Skin epidermis (tissue), 12 donors: ENCODE measurements around the gene FARS2.
"Not testable (repeated sequence)": the region's sequence is repeated elsewhere in the genome, so short reads cannot be mapped to it uniquely, and the experiment has no call there.

Experiments
- H3K27ac ChIP-seq, 21 experiments: fragments of 200-600 bp; sonication (generic) in 11 of 21; one replicate each; pipeline ENCODE4 v1.5.0; 2020; ENCODE audit warnings: mild to moderate bottlenecking in 3 of 21, inconsistent platforms in 2 of 21, moderate library complexity in 2 of 21
- H3K4me3 ChIP-seq, 7 experiments: fragments of 200-600 bp; sonication (generic) in 2 of 7; one replicate each; pipeline ENCODE4 v1.5.0; 2020; ENCODE audit warnings: inconsistent platforms in 2 of 7, mild to moderate bottlenecking in 2 of 7, moderate library complexity in 1 of 7

FARS2 gene

GRCh38 chr6:5541751-5542432, 280.6 kb downstream of the FARS2 start:
- Histone ChIP-seq H3K4me3 (no peak overlapping the region), H3K27ac (no peak overlapping the region)

GRCh38 chr6:5547556-5547955, 286.2 kb downstream of the FARS2 start:
- H3K4me3 ChIP-seq, result no peak overlapping the region

GRCh38 chr6:5550631-5551030, 289.3 kb downstream of the FARS2 start:
- Histone ChIP-seq H3K4me3 (no peak overlapping the region), H3K27ac (no peak overlapping the region)

More at GRCh38 chr6:5547556-5547955, 286.2 kb downstream of the FARS2 start:
- H3K27ac ChIP-seq, result no peak overlapping the region

- Histone ChIP-seq H3K27ac (no peak overlapping the region), H3K4me3 (no peak overlapping the region)
These were observed 290.9 kb downstream of the FARS2 start for GRCh38 chr6:5552243-5552642.

- Histone ChIP-seq H3K27ac (no peak overlapping the region), H3K4me3 (no peak overlapping the region)
These were observed 292.5 kb downstream of the FARS2 start for GRCh38 chr6:5553767-5554166.

GRCh38 chr6:5554226-5554625, 292.9 kb downstream of the FARS2 start:
- Histone ChIP-seq H3K27ac (no peak overlapping the region), H3K4me3 (no peak overlapping the region)

GRCh38 chr6:5556011-5556410, 294.7 kb downstream of the FARS2 start:
- Histone ChIP-seq H3K27ac (no peak overlapping the region), H3K4me3 (no peak overlapping the region)

GRCh38 chr6:5557506-5557905, 296.2 kb downstream of the FARS2 start:
- no peak overlapping the region for H3K4me3 ChIP-seq
- H3K27ac ChIP-seq, result no peak overlapping the region

GRCh38 chr6:5559651-5560050, 298.3 kb downstream of the FARS2 start:
- Histone ChIP-seq H3K27ac (no peak overlapping the region), H3K4me3 (no peak overlapping the region)

DNA sequence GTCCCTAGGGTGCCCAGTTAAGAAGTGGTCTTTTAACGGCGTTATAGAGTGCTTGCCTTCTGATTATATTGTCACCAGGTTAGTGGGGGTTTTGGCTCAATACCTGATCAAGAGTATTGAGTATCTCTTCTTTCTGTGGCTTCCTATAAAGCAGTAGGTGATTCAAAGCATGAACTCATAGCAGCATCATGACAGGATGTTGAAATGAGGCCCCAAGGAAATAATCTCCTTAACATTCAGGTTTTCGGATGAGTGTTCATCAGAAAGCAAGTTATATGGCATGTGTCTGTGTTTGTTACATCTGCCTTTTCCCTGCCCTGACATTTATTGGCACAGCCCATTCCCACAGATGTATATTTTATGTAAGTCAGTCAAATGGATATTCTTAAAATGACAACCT, 301.0 kb downstream of the FARS2 start:
- H3K27ac ChIP-seq, result no peak overlapping the region

GRCh38 chr6:5563086-5563485, 301.8 kb downstream of the FARS2 start:
- no peak overlapping the region for H3K27ac ChIP-seq
- H3K4me3 ChIP-seq, result no peak overlapping the region

More for the DNA sequence above, 301.0 kb downstream of the FARS2 start:
- H3K4me3 ChIP-seq, result no peak overlapping the region

GRCh38 chr6:5564746-5565145, 303.4 kb downstream of the FARS2 start:
- H3K4me3 ChIP-seq, H3K27ac ChIP-seq: not testable (repeated sequence)

- no peak overlapping the region for H3K4me3 ChIP-seq
- H3K27ac ChIP-seq, result no peak overlapping the region
These were observed 304.7 kb downstream of the FARS2 start for GRCh38 chr6:5565971-5566370.

GRCh38 chr6:5566718-5567117, 305.4 kb downstream of the FARS2 start:
- Histone ChIP-seq H3K4me3 (no peak overlapping the region), H3K27ac (no peak overlapping the region)

- Histone ChIP-seq H3K4me3 (no peak overlapping the region), H3K27ac (no peak overlapping the region)
These were observed 306.0 kb downstream of the FARS2 start for GRCh38 chr6:5567352-5567751.

GRCh38 chr6:5567890-5568289, 306.6 kb downstream of the FARS2 start:
- Histone ChIP-seq H3K27ac (no peak overlapping the region), H3K4me3 (no peak overlapping the region)

DNA sequence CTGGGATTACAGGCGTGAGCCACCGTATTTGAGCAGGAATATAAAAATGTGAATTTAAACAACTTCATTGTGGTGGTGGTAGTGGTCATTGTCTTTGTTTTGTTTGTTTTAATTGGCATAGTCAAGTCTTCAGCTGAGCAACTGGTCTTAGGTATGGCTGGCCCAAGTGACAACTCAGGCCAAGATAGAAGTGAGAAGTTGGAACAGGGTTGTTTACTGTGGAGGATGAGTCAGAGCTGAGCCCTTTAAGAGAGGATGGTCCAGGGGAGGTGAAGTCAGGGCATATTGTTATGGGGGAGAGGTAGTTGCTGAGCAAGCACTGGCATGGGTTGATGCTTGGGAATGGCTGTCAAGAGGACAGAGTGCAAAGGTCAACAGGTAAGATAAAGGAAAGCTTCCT, 308.2 kb downstream of the FARS2 start:
- H3K27ac ChIP-seq, result no peak overlapping the region

GRCh38 chr6:5570641-5571040, 309.3 kb downstream of the FARS2 start:
- Histone ChIP-seq H3K4me3 (no peak overlapping the region), H3K27ac (no peak overlapping the region)

More for the DNA sequence above, 308.2 kb downstream of the FARS2 start:
- no peak overlapping the region for H3K4me3 ChIP-seq

DNA sequence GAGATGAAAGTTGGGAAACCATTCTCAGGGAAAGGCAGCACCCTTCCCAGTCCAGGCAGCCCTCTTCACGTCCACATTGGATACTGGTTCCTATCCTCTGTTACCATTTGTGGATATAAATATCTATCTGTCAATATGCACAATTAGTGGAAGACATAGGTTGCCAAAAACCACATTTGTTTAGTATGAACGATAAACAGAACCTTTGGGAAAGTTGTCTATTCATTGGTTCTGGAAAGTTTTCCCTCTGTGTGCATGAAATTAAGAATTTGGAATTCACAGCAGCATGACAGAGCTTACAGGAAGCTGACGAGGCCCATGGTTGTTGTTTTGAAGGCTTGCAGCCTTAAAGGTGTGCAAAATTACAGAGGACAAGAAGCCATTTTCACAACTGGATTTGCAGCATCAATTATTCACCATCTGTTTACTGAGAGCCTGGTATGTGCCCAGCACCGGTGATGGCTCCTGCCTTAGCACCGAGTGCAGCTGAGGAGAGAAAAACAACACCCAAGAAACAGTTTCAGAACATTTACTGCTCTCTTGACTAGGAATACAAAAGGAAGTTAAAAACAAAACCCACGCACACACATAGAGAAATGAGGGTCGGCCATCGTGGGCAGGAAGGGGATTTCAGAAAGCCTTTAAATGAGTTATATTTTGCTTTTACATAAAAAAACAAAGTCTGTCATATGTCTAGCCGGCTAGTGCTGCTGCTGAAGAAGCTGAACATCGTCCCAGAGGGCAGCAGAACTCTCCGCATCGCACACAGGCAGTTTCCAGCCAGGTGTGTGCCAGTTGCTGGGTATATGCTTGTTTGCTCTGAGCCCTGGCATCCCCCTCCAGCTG, 319.6 kb downstream of the FARS2 start:
- no peak overlapping the region for H3K27ac ChIP-seq
- no peak overlapping the region for H3K4me3 ChIP-seq

DNA sequence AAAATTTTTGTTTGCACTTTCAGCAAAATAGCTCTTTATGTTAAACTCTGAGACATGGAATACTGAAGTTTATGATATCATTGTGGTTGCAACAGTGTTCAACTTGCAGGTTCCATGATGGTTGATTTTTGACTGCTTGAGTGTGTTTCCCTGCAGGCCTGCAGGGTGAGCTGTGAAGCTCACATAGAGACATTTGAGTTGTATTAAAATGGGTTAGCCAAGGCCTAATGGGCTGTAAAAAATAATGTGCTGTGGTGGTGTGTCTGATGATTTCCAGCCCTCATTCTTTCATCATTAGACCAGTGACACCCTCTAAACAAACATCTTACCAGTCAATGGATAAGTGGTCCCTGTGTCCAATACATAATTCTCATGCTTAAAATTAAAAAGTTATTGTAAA, 321.4 kb downstream of the FARS2 start:
- Histone ChIP-seq H3K4me3 (no peak overlapping the region), H3K27ac (no peak overlapping the region)

GRCh38 chr6:5583528-5583927, 322.2 kb downstream of the FARS2 start:
- Histone ChIP-seq H3K4me3 (no peak overlapping the region), H3K27ac (peak overlapping the region in 3 of 21 experiments; percentile 40 to 54 (median 53))
